Vagina (tissue), 2 donors: ENCODE measurements around the gene TMEM108.

Source experiments
- CTCF ChIP-seq, 3 experiments: fragments of 450-650 bp in 2 of 3; fragments of 200-600 bp in 1 of 3; sonication (generic) in 1 of 3; IDR thresholded peaks; one replicate each; pipeline ENCODE4 v1.5.1; 2017 to 2019; ENCODE audit warnings: antibody characterized with exemption in 3 of 3, mild to moderate bottlenecking in 2 of 3, moderate library complexity in 2 of 3
- POLR2A ChIP-seq, 2 donors: fragments of 450-650 bp; IDR thresholded peaks; one replicate each; pipeline ENCODE4 v1.6.1; 2017; ENCODE audit warnings: antibody characterized with exemption in 2 of 2, mild to moderate bottlenecking in 2 of 2, moderate library complexity in 2 of 2

- TF ChIP-seq POLR2A (IDR thresholded peaks at IDR 0.05) = no peak
- TF ChIP-seq CTCF (IDR thresholded peaks at IDR 0.05) = no peak
These were observed 154.8 kb downstream of the TMEM108 start for GRCh38 chr3:133192967-133193366.
